Colon (tissue), 2 donors: Measurements from ENCODE around the gene TRDMT1.
A peak's percentile ranks its signal among the peaks of the same experiment; 100 is the strongest.

ENCODE experiments used
- FAIRE-seq: peaks from 2 replicates; lab custom pipeline; 2012; peaks lifted over from hg19 to GRCh38; lab: Jason Lieb, UNC
- donor health status: control.
- donor health status: control.

The TRDMT1 gene

DNA sequence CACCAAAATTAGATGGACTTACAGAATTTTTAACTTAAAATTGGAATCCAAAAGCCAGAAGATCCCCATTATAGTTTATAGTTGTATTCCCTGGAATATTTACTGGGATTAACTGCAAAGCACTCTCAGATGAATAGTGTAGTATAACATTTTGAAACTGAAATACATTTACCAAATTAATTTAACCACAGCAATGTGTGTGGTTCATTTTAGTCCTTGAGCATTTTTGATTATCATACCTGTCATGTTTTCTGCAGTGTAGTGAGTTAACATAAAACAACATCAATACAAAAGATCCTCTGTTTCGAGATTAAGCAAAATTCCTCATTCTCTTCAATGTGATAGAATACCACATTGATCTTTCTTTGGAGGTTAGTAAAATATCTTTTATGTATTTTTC, 30.3 kb upstream of the TRDMT1 start:
- FAIRE-seq: no peak

DNA sequence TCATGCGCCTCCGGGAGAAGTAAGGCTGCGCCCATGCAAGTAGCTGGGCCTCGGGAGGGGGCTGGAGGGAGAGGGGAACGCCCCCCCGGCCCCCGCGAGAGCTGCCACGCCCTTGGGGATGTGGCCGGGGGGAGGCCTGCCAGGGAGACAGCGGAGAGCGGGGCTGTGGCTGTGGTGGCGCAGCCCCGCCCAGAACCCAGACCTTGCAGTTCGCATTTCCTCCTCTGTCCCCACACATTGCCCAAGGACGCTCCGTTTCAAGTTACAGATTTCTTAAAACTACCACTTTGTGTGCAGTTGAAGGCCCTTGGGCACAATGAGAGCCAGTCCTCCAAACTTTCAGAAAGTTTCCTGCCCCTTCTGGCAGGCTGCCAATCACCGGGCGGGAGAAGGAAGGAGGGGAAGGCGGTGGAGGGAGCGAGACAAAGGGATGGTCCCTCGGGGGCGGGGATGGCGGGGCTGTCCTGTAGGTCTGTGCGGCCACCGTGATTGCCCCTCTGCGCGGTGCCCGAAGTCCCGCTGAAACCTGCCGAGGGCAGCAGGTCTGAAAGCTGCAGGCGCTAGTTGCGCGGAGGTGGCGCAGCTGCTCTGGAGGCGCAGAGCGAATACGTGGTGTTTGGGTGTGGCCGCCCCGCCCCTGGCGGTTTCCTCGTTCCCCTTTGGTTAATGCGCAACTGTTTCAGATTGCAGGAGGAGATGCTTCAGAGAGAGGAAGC, 28.7 kb upstream of the TRDMT1 start:
- no peak for FAIRE-seq

GRCh38 chr10:17229717-17229966, 28.2 kb upstream of the TRDMT1 start:
- no peak for FAIRE-seq

DNA sequence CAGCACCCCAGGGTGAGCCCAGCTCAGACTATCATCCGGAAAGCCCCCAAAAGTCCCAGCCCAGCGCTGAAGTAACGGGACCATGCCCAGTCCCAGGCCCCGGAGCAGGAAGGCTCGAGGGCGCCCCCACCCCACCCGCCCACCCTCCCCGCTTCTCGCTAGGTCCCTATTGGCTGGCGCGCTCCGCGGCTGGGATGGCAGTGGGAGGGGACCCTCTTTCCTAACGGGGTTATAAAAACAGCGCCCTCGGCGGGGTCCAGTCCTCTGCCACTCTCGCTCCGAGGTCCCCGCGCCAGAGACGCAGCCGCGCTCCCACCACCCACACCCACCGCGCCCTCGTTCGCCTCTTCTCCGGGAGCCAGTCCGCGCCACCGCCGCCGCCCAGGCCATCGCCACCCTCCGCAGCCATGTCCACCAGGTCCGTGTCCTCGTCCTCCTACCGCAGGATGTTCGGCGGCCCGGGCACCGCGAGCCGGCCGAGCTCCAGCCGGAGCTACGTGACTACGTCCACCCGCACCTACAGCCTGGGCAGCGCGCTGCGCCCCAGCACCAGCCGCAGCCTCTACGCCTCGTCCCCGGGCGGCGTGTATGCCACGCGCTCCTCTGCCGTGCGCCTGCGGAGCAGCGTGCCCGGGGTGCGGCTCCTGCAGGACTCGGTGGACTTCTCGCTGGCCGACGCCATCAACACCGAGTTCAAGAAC, 27.7 kb upstream of the TRDMT1 start:
- no peak for FAIRE-seq

DNA sequence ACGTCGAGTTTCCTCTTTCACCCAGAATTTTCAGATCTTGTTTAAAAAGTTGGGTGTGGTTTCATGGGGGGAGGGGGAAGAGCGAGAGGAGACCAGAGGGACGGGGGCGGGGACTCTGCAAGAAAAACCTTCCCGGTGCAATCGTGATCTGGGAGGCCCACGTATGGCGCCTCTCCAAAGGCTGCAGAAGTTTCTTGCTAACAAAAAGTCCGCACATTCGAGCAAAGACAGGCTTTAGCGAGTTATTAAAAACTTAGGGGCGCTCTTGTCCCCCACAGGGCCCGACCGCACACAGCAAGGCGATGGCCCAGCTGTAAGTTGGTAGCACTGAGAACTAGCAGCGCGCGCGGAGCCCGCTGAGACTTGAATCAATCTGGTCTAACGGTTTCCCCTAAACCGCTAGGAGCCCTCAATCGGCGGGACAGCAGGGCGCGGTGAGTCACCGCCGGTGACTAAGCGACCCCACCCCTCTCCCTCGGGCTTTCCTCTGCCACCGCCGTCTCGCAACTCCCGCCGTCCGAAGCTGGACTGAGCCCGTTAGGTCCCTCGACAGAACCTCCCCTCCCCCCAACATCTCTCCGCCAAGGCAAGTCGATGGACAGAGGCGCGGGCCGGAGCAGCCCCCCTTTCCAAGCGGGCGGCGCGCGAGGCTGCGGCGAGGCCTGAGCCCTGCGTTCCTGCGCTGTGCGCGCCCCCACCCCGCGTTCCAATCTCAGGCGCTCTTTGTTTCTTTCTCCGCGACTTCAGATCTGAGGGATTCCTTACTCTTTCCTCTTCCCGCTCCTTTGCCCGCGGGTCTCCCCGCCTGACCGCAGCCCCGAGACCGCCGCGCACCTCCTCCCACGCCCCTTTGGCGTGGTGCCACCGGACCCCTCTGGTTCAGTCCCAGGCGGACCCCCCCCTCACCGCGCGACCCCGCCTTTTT, 26.9 kb upstream of the TRDMT1 start, which contains the start of gene VIM:
Gene VIM (plus strand): TSS at position 151 of the 925 bp plus-strand sequence. CDS start 1,182 bp downstream, outside the sequence.
- no peak for FAIRE-seq

DNA sequence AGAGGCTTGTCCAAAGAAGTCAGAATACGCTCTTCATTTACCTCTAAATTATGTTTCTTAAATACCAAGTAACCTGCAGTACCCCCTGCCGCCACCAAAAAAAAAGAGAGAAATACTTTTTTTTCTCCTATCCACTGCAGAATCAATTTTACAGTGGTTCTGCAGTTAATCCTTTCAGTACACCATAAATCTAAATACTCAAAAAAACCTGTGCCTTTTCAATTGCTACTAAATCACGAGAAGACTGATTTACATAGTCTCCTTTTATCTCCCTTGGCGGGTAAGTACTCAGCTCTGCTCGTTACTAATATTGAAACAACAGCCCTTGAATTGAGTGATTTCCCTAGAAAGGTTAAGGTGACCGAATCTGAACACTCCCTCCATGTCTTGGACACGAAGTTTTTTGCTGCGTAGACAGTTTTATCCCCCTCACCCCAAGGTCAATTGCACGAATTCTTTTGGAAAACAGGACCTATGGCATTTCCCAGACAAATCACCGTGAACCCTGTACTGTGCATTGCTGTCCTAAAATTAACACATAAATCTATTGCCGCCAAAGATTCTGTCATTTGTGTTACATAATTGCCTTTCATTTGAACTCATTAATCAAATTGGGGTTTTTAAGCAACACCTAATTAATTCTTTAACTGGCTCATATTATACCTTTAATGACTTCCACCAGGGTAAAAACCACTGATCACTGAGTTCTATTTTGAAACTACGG, 26.1 kb upstream of the TRDMT1 start:
- FAIRE-seq: no peak

GRCh38 chr10:17226891-17227303, 25.4 kb upstream of the TRDMT1 start:
- no peak for FAIRE-seq

GRCh38 chr10:17225808-17226207, 24.3 kb upstream of the TRDMT1 start:
- no peak for FAIRE-seq

DNA sequence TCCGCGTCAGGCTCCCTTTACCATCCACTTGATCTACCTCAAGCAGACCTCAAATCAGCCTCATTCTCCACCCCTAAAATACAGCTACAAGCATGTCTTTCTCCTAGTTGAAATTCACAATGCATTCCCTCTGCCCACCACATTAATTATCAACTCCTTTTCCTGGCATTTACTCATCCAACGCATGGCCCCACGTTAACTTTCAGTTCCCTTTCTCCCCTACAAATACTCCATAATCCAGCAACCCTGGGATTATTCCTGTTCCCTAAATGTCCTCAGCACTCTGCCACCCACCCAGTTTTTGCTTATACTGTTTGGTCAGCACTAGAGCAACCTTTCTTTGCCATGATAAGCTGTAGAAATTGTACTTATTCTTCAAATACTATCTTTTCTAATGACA, 20.9 kb upstream of the TRDMT1 start:
- no peak for FAIRE-seq

DNA sequence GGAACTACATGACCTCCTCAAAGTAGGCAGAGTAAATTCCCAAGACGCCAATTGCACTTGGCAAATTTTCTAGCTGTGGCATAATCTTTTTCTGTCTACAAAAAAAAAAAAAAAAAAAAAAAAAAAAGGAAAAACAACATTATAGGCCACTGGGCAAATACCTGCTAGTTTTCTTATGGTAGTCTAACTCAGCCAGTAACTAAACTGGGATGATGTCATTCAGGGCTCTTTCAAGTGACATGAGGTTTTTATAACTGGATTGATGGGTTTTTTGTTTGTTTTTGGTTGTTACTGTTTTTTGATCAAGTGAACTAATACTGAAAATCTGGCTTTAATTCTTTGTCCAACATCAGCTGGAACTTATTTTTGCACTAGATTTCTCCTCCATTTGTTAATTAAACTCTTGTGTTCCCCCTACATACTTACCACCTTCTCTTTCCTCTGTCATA, 19.2 kb upstream of the TRDMT1 start:
- no peak for FAIRE-seq

- FAIRE-seq: no peak
Measured at GRCh38 chr10:17219024-17219423, 17.6 kb upstream of the TRDMT1 start.

DNA sequence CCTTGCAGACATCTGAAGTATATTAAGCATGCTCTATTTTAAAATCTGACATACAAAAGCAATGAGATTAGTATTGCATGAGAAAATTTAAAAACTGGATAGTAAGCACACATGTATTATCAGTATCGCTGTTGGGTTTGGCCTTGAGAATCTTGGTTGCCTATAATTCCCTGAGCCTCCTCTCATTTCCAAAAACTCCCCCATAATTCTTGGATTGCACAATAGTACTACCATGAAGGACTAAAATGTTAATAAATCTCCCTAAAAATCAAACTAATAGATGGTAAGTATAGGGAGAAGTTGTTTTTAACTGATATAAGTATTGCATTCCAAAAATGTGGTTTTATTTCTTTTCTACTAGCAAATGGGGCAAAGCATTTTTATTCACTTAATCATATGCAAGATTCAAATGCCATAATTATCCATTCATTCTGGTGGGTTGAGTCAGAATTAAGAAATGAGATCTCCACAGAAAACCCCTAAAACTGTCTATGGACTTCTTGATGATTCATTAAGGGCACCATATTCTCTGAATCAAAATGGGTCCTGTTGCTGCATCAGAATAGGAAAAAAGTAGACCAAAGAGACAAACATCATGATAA, 16.3 kb upstream of the TRDMT1 start:
- no peak for FAIRE-seq

- no peak for FAIRE-seq
Measured at GRCh38 chr10:17216901-17217395, 15.5 kb upstream of the TRDMT1 start.

GRCh38 chr10:17216217-17216900, 14.9 kb upstream of the TRDMT1 start:
- no peak for FAIRE-seq

- FAIRE-seq: peak; percentile 58
Measured at GRCh38 chr10:17215782-17216122, 14.3 kb upstream of the TRDMT1 start.

DNA sequence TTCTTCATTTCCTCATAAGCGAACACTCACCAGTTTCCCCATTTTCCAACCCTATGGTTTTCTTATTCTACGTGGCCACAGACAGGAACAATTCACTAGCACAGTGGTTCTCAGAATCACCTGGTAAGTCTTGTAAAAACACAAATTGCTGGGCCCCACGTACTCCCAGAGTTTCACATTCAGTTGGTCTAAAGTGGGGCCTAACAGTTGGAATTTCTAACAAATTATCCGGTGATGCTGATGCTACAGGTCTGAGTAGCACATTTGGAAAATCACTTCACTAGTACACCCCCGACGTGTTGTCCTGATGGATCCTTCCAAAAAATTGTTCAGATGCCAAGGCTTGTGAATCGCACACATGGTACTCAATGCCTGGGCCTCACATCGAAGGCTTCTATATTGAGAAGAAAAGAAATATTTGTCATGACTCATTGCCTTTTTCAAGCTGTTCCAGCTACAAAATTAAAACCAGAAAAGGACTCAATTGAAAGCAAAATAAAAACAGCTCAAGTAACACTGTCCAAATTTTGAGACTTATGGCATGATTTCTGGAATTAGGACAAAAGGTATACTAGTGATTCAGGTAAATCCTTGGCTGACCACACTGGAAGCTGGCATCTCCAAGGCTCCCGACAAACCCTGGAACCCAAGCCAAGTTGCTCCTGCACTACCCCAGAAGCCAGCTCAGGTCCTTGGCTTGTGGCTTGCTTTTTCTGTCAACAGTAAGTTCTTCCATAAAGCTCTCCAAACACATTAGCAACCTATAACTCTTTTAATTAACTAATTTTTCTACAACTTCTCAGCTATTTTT, 13.7 kb upstream of the TRDMT1 start:
- no peak for FAIRE-seq

DNA sequence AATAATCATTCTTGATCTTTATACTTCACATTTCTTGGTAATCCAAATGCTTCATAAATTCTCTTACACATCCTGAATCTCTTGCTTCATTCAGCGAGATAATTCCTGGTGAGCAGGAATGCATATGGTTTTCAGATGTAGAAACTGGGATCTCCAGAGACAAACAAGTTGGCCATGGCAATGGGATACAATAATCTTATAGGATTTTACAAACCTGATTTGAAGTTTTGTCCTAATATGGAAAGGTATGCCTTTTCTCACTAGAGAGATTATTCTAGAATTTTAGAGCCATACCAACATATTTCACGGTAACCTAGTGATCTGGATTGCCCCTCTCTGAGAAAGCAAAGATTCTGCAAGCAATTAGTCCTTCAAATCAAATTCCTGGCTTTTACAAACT, 13.1 kb upstream of the TRDMT1 start:
- FAIRE-seq: no peak

- no peak for FAIRE-seq
Measured at GRCh38 chr10:17213646-17214349, 12.3 kb upstream of the TRDMT1 start.

DNA sequence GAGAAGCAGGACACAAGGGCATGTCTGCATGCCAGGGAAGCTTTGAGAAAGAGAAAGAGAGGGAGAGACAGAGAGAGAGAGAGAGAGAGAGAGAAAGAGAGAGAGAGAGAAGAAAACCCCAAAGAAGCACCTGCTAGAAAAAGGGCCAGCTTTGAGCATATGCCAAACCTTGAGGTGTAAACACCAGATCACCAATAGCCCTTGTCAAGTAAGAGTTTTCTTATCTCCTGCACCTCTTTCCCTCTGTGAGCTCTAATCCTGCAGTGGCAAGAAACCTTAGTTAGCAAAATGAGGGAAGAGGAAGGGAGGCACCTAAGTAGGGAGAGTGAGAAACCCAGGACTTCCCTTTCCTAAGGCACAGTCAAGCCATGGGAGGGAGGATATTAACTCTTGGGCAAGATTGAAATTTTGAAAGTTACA, 11.3 kb upstream of the TRDMT1 start:
- no peak for FAIRE-seq

GRCh38 chr10:17210361-17210760, 8.9 kb upstream of the TRDMT1 start:
- FAIRE-seq: no peak
